HG02610 (cell line): ENCODE data around the gene LARGE1.

Experiments used
- ATAC-seq: cut with Tn5 transposase; IDR thresholded peaks from one replicate; pipeline ENCODE4 v1.9.1; 2021; ENCODE audit warnings: mild to moderate bottlenecking, moderate library complexity; ENCODE audit not compliant: unreplicated experiment

The LARGE1 gene

GRCh38 chr22:33785283-33785968, 134.8 kb downstream of the LARGE1 start:
- ATAC-seq = peak; percentile 33

DNA sequence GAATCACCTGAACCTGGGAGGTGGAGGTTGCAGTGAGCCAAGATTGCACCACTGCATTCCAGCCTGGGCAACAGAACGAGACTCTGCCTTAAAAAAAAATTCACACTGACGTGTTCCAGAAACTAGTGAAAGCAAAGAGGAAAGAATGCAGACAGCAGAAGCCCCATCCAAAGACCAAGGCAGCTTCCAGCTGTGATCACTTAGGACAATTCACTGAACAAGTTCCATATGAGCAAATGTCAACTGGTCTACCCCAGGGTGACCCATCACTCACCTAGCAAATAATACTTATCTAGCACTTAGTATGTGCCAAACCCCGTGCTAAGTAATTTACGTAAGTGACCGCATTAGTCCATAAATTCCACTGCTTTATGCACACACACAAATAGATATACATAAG, 138.9 kb downstream of the LARGE1 start:
- no peak for ATAC-seq

GRCh38 chr22:33780531-33781136, 139.6 kb downstream of the LARGE1 start:
- ATAC-seq = no peak

DNA sequence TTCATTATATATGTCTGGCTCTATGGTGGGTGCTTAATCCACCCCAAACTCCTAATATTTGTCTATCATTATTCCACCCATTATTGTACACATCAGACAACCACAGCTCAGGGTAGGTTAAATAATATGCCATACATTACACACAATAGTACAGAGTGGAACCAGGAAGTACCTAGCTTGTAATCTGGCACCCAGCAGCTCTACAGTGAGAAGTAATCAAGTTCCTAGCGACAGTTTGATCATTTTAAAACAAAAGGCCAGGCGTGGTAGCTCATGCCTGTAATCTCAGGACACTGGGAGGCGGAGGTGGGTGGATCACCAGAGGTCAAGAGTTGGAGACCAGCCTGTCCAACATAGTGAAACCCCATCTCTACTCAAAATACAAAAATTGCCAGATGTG, 141.0 kb downstream of the LARGE1 start:
- ATAC-seq = no peak

DNA sequence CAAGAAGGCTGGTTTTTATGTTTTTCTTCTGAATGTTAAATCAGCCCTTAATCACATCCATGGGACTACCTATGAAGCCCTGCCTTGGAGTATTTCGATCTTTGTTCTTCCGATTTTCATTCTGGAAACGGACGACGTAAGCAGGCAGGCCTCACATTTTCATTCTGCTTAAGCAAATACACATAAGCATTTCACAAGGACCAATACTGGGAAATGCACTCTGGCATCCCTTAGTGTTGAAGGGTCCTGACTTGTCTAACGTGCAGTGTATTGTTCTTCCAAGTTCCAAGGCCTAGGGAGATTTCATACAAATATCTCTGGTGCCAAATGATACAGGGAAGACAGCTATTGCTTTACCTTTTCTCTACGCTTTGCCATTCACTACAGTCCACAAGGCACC, 143.8 kb downstream of the LARGE1 start:
- ATAC-seq = no peak

DNA sequence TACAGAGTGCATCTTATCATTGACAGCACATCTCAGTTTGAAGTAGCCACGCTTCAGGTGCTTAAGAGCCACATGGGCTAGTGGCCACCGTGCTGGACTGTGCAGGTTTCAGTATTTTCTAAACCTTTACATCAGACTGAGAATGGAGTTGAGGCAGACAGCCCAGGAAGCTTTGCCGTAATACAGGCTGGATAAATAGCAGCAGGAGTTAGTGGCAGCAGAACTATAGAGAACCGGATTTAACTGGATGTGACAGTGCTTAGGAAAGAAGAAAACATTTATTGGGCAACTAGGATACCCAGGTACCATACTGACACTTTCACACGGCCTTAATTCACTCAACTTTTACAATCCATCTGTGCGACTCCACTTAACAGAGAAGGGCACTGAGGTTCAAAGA, 145.5 kb downstream of the LARGE1 start:
- no peak for ATAC-seq

GRCh38 chr22:33772745-33773144, 147.5 kb downstream of the LARGE1 start:
- ATAC-seq = no peak

DNA sequence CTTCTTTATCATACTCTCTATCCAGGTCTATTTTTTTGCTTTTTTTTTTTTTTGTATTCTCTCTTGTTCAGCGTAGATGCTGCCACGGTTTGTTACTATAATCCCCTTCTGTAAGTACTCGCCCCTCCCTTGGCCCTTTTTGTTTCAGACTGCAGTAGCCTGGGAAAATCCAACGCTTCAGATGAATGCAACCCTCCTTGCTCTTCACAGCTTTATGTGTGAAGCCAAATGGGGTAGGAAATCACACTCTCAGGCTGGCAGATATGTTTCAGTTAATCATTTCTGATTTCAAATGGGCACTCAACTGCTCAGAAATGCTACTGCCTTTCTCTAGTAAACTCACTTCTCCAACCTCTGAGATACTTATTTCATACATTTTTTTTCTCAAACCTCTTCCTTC, 149.1 kb downstream of the LARGE1 start:
- no peak for ATAC-seq

DNA sequence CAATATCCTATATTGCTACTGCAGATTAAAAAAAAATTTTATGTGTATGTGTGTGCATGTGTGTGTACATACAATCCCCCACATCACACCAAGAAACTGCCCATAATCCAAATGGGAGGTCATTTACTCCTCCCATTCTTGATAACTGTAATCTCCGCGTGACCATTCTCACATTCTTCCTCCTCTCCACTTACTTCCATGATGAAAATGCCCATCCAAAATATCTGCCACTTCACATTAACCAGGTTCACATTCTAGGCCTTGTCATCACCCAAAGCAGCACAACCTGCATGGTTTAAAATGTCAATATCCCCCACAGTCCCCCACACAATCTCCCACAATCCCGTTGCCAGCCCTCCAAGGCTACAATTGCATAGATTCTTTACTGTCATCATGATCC, 149.6 kb downstream of the LARGE1 start:
- no peak for ATAC-seq

DNA sequence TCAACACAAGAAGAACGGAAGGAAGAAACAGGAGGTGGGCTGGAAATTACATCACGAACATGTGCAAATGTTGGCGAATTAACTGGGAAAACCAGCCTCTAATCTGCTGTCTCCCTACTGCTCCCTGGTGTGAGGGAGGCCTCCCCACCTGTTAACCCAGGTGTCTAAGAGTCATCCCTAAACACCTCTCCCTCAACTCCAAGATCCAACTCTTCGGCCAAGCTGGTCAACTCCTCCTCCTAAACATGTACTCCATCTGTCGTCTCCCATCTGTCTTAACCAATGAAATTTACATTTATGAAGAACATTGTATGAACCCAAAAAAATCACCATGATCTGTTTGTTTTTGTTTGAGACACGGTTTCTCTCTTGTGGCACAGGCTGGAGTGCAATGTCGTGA, 154.2 kb downstream of the LARGE1 start:
- no peak for ATAC-seq

- no peak for ATAC-seq
Measured at GRCh38 chr22:33758961-33759360, 161.3 kb downstream of the LARGE1 start.

- ATAC-seq = no peak
Measured at GRCh38 chr22:33757802-33758483, 162.3 kb downstream of the LARGE1 start.

- no peak for ATAC-seq
Measured at GRCh38 chr22:33757041-33757801, 163.1 kb downstream of the LARGE1 start.

- no peak for ATAC-seq
Measured at GRCh38 chr22:33756508-33756949, 163.7 kb downstream of the LARGE1 start.

- no peak for ATAC-seq
Measured at GRCh38 chr22:33748714-33749113, 171.6 kb downstream of the LARGE1 start.

GRCh38 chr22:33747576-33748180, 172.6 kb downstream of the LARGE1 start:
- no peak for ATAC-seq

DNA sequence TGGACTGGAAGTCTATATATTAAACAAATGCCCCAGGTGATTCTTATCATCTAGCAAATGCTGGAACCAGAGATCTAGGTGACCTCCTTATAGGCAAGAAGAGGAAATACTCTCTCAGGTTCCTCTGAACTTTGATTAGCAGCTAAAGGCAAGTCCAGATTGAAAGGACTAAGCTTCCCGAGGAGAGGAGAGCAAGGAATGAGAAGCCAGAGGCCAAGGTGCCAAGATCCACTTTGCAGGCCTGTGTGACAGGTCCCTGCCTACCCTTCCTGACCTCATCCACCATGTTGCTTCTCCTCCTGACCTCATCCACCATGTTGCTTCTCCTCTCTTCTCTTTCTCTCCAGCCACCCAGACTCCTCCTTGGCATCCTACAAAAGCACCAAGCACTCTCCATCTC, 173.2 kb downstream of the LARGE1 start:
- no peak for ATAC-seq

DNA sequence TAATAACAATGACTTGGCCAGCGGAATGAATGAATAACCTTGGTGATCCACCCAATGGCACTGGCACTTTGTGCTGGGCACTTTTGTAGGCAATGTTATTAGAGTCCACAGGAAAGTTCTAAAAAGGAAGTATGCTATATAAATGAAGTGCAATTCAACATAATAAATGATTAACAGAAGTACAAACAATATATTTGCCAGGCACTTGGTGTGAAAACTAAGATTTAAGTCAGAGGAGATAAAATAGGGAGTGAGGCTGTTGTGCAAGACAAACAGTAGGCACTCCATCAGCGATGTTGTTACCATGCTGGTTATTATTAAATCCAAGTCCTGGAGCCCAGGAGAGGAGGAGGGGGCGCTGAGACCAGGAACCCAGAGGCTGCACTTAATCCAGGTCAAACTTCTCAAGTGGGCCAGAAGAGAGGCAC, 173.8 kb downstream of the LARGE1 start:
- no peak for ATAC-seq

DNA sequence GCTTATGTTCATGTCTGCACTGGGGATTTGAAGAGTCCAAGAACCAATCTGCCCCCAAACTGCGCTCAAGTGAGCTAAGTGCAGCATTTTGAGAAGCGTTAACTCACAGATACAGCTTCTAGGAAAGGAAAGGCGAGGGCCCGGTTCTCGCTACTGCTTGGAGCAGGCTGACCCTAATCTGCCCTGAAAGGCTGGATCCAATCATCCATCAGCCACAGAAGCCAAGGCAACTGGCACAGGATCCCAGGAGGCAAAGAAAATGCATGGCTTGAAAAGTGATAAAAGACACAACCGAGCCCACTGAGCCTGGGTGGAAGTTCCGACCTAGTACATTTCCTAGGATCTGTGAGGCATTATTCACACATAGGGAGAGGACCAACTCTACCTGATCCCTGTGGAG, 174.8 kb downstream of the LARGE1 start:
- ATAC-seq = no peak

DNA sequence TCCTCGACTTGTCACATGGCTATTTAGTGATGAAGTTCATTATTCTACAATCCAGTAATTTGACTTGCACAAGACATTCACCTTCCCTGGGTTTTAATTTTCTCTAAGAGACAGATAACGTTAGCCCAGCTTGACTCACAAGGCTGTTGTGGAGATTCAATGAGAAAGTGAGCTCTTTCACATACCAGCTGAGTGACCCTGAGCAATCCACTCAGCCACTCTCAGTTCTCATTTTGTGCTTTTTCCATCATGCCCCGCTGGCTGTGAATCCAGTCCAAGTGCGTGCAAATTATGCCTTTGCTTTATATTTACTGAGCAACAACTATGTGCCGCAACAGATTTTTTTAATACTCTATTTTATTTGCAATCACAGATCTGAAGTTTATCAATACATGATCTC, 176.5 kb downstream of the LARGE1 start:
- no peak for ATAC-seq

DNA sequence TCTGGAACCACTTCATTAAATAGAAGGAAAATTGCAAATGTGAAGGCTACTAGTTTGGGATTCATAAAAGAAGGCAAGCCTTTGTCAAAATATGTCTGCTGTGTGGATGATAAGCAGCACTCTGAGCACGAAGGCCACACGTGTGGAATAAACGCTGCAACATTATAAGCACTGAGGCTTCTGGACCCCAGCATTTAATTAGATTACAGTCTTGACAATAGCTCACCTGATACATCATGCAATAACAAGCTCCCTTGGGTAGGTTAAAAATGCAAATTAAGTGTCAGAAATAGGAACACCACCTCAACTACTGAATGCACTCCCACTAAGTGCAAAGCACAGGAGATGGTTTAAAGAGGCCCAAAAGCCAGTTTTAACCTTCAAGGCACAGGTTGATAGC, 179.3 kb downstream of the LARGE1 start:
- ATAC-seq = no peak
